ENCODE results near the gene EPB41L1.

- TF ChIP-seq EZH2phosphoT487 (IDR thresholded peaks at IDR 0.05; ENCODE audit: insufficient read depth, low read depth): no peak
- no peak for TF ChIP-seq EZH2 (IDR thresholded peaks at IDR 0.05; ENCODE audit: insufficient read depth, poor library complexity, severe bottlenecking)
Observed at GRCh38 chr20:36130390-36130789, 24.1 kb upstream of the EPB41L1 start.
